SIG-M5 treated with dmso at 0.1 percent for 504 hours (cell line): ENCODE results near the gene FKBP7.
"Not testable (repeated sequence)": the region's sequence is repeated elsewhere in the genome, so short reads cannot be mapped to it uniquely, and the experiment has no call there.

Experiments
- DNase-seq: peaks from one replicate; lab custom pipeline; 2025; ENCODE audit not compliant: unreplicated experiment; lab: John Stamatoyannopoulos, UW

The FKBP7 gene

DNA sequence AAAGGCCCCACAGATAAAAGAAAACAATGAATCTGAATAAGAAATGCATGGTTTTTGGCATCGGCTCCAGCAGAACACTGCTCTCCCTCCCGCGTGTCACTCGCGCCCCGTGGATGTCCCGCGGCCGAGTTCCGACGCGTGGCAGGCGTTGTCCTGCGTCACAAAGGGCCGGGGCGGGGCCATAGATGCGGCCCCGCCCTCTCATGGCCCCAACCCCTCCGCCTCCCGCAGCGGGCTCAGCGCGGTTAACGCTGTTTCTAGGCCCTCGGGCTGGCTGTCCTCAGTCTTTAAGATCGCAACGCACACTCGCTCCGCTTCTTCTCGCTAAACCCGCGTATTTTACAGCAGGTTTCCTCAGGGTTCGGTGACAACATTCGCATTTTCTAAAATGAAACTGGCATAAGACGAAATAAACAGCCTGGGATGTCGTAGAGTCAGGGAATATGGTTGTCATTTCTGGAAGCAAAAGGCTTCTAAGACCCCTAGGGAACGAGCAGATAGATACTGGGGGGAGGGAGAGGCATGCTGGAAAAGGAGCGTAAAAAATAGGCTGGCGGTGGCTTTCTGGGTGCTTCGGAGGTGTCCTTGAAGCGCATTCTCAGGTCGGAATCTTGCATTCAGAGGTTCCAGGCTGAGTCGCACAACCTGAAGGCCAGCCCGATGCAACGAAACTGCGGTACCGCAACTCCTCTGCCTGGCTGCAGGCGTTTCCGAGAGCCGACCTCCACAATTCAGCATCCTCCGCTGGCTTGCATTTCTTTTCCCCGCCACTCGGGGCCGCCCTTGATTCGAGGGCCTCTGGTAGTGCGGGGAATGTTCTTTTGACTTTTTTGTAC, at the start of gene FKBP7:
FKBP7 (minus strand) TSS at position 162 of the 836 bp plus-strand sequence; CDS start at position 61, 101 bp downstream.
- DNase-seq: peak; percentile 89

GRCh38 chr2:178527592-178527991, 49.2 kb upstream of the FKBP7 start:
- DNase-seq: no peak

GRCh38 chr2:178526256-178526655, 47.9 kb upstream of the FKBP7 start:
- no peak for DNase-seq

DNA sequence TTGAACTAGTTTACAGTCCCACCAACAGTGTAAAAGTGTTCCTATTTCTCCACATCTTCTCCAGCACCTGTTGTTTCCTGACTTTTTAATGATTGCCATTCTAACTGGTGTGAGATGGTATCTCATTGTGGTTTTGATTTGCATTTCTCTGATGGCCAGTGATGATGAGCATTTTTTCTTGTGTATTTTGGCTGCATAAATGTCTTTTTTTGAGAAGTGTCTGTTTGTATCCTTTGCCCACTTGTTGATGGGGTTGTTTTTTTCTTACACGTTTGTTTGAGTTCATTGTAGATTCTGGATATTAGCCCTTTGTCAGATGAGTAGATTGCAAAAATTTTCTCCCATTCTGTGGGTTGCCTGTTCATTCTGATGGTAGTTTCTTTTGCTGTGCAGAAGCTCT, 47.1 kb upstream of the FKBP7 start:
- not testable (repeated sequence) for DNase-seq

DNA sequence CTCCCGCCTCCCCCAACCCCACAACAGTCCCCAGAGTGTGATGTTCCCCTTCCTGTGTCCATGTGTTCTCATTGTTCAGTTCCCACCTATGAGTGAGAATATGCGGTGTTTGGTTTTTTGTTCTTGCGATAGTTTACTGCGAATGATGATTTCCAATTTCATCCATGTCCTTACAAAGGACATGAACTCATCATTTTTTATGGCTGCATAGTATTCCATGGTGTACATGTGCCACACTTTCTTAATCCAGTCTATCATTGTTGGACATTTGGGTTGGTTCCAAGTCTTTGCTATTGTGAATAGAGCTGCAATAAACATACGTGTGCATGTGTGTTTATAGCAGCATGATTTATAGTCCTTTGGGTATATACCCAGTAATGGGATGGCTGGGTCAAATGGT, 46.6 kb upstream of the FKBP7 start:
- not testable (repeated sequence) for DNase-seq

DNA sequence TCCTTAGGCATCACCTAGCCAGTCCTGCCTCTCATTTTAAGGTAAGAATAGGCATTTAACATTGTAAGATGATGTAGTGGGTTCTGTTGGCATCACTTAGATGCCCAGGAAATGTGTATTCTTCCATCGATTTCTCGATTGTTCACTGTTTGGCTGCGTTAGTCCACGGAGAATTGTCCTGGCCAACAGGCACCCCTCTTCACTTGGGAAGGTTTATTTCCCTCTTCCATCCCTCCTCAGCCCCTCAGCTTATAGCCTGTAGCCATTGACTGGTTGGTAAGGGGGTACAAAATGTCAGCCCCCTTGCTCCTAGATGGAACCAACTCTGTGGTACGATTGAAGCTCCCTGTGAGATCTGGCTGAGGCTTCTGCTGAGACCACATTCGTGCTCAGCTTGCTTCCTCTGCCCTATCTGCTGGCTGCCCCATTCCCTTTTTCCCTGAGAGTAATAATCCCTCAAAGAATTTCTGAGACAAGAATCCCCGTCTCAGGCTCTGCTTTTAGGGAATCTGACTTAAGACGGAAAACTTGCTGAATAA, 45.3 kb upstream of the FKBP7 start:
- DNase-seq: no peak

- peak; percentile 96 for DNase-seq
These were observed 44.7 kb upstream of the FKBP7 start for GRCh38 chr2:178522950-178523595.

GRCh38 chr2:178521304-178522150, 43.1 kb upstream of the FKBP7 start:
- no peak for DNase-seq

- no peak for DNase-seq
These were observed 39.1 kb upstream of the FKBP7 start for GRCh38 chr2:178517496-178517895.

DNA sequence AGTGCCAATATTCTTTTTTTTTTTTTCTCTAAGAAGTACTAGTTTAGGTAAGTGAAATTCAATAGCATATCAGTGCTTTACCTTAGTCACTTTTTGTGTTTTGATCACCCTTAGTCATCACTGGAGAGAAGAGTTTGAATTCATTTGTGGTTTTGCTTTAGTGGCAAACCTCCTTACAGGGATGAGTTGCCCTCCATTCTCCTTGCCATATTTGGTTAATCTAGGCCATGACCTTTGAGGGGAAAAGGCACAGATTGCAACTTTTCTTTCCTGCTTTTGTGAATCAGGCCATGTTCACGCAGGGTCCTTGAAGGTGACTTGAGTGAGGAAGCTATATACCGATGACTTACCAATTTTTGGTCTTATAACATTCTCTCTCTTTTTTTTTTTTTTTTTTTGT, 36.3 kb upstream of the FKBP7 start:
- no peak for DNase-seq

DNA sequence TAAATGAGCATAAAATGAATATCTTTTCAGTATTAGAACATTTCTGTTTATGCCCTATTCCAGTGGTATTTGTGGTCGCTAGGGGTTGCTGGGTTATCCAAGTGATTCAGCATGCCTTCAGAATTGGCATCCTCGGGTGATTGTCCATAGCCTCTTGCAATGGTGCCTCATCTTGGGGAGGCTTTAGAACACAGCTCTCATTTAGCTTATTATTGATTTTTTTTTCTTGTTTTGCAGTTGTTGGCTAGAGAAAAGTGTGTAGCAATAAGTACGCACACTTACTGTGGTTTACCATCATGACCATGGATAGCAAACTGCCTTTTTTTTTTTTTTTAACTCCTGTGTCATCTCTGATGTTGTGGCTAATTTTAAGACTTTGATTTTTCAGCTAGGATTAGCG, 35.5 kb upstream of the FKBP7 start:
- DNase-seq: no peak

DNA sequence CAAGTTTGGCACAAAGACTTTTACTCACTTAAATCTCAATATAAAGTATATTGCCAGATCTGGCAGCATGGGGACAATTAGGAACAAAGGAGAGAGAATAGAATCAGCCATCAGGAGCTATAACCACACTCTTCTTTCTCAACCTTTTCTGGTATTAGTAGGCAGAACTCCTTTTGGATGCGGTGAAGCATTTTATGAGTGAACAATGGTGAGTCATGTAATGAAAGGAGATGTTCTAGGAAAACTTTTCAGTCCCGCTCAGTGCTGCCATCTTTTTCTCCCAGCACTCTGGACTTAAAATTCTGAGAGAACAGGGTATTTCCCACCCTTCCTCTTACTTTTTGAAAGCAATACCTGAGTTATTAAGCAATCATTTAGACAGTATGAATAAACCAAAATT, 34.1 kb upstream of the FKBP7 start:
- no peak for DNase-seq

- no peak for DNase-seq
These were observed 32.0 kb upstream of the FKBP7 start for GRCh38 chr2:178510384-178510783.

- DNase-seq: no peak
These were observed 30.2 kb upstream of the FKBP7 start for GRCh38 chr2:178508646-178509045.

GRCh38 chr2:178506949-178507348, 28.5 kb upstream of the FKBP7 start:
- DNase-seq: no peak

GRCh38 chr2:178506524-178506923, 28.1 kb upstream of the FKBP7 start:
- no peak for DNase-seq

GRCh38 chr2:178506101-178506500, 27.7 kb upstream of the FKBP7 start:
- no peak for DNase-seq

DNA sequence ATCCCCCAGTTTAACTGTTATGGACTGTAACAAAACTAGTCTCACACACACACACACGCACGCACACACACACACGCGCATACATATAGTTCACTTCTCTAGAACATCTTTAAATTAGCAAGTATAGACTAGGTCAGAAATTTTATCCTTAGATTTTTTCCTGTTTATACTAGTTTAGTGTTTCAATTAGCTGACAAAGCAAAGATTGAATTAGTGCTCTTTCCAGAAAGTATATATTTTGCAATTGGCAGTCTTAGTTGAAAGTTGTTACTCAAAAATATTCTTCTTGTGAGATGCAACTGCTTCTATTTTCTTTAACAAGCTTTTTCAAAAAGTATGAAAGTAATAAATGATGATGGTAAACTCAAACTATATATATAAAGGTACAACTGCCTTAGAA, 24.4 kb upstream of the FKBP7 start:
- DNase-seq: no peak

DNA sequence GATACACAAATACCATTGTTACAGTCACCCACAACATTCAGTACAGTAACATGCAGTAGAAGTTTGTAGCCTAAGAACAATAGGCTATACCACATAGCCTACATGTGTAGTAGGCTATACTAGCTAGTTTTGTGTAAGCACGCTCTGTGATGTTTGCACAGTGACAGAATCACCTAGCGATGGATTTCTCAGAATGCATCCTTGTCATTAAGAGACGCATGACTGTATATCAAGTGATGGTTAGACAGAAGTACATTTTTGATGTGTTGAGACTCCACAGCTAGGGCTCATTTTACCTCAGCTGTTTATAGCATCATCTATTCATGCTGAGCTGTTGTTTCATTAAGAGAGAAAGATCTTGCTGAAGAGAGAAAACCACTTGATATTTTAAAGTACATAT, 21.2 kb upstream of the FKBP7 start:
- DNase-seq: no peak

DNA sequence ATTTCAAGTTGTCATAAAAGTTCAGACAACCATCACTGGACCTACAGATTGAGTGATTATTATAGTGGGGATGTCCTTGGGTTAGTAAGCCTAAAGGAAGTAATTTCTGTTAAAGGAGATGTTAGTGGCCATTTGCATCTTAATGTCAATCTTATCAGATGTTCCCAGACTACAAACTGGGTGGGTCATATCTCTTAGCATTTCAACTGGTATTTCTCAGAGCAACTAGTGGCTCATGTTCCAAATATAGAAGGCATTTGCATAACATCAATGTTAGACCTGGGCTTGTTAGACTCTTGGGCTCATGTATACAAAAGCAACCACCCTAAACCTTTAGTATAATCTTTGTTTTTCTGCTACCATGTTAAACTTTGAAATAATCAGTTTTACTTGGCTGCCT, 19.7 kb upstream of the FKBP7 start:
- DNase-seq: no peak

- no peak for DNase-seq
These were observed 17.6 kb upstream of the FKBP7 start for GRCh38 chr2:178496049-178496448.
